GM19328 (cell line): ENCODE data around the gene PCDH15.
"Not testable (repeated sequence)": the region's sequence is repeated elsewhere in the genome, so short reads cannot be mapped to it uniquely, and the experiment has no call there.

ENCODE experiments used
- ATAC-seq: cut with Tn5 transposase; IDR thresholded peaks from one replicate; pipeline ENCODE4 v1.9.1; 2021; ENCODE audit warnings: mild to moderate bottlenecking, moderate library complexity; ENCODE audit not compliant: unreplicated experiment

PCDH15 gene

GRCh38 chr10:54576541-54576940, 224.5 kb downstream of the PCDH15 start:
- no peak for ATAC-seq

- ATAC-seq: no peak
These were observed 241.5 kb downstream of the PCDH15 start for GRCh38 chr10:54559498-54559897.

- ATAC-seq: no peak
These were observed 247.0 kb downstream of the PCDH15 start for GRCh38 chr10:54554028-54554427.

GRCh38 chr10:54550016-54550415, 251.0 kb downstream of the PCDH15 start:
- no peak for ATAC-seq

GRCh38 chr10:54531296-54531695, 269.7 kb downstream of the PCDH15 start:
- ATAC-seq: no peak

GRCh38 chr10:54530299-54530698, 270.7 kb downstream of the PCDH15 start:
- no peak for ATAC-seq

- no peak for ATAC-seq
These were observed 275.2 kb downstream of the PCDH15 start for GRCh38 chr10:54525816-54526215.

GRCh38 chr10:54515244-54515643, 285.8 kb downstream of the PCDH15 start:
- not testable (repeated sequence) for ATAC-seq

- ATAC-seq: no peak
These were observed 297.2 kb downstream of the PCDH15 start for GRCh38 chr10:54503863-54504262.

GRCh38 chr10:54501929-54502328, 299.1 kb downstream of the PCDH15 start:
- ATAC-seq: no peak

GRCh38 chr10:54496852-54497251, 304.2 kb downstream of the PCDH15 start:
- ATAC-seq: no peak

- ATAC-seq: no peak
These were observed 313.3 kb downstream of the PCDH15 start for GRCh38 chr10:54487743-54488142.

GRCh38 chr10:54485971-54486370, 315.1 kb downstream of the PCDH15 start:
- no peak for ATAC-seq

GRCh38 chr10:54484186-54484585, 316.8 kb downstream of the PCDH15 start:
- ATAC-seq: no peak

- no peak for ATAC-seq
These were observed 322.4 kb downstream of the PCDH15 start for GRCh38 chr10:54478601-54479000.

- ATAC-seq: no peak
These were observed 323.3 kb downstream of the PCDH15 start for GRCh38 chr10:54477738-54478137.

GRCh38 chr10:54470324-54470631, 330.8 kb downstream of the PCDH15 start:
- no peak for ATAC-seq

- no peak for ATAC-seq
These were observed 331.3 kb downstream of the PCDH15 start for GRCh38 chr10:54469587-54470323.

GRCh38 chr10:54454271-54454670, 346.8 kb downstream of the PCDH15 start:
- ATAC-seq: no peak

- no peak for ATAC-seq
These were observed 352.0 kb downstream of the PCDH15 start for GRCh38 chr10:54449056-54449455.

- ATAC-seq: no peak
These were observed 356.9 kb downstream of the PCDH15 start for GRCh38 chr10:54444170-54444569.

GRCh38 chr10:54441275-54441674, 359.8 kb downstream of the PCDH15 start:
- no peak for ATAC-seq

- no peak for ATAC-seq
These were observed 366.2 kb downstream of the PCDH15 start for GRCh38 chr10:54434782-54435181.
